Measurements from ENCODE around the gene CEP170.

The CEP170 gene

DNA sequence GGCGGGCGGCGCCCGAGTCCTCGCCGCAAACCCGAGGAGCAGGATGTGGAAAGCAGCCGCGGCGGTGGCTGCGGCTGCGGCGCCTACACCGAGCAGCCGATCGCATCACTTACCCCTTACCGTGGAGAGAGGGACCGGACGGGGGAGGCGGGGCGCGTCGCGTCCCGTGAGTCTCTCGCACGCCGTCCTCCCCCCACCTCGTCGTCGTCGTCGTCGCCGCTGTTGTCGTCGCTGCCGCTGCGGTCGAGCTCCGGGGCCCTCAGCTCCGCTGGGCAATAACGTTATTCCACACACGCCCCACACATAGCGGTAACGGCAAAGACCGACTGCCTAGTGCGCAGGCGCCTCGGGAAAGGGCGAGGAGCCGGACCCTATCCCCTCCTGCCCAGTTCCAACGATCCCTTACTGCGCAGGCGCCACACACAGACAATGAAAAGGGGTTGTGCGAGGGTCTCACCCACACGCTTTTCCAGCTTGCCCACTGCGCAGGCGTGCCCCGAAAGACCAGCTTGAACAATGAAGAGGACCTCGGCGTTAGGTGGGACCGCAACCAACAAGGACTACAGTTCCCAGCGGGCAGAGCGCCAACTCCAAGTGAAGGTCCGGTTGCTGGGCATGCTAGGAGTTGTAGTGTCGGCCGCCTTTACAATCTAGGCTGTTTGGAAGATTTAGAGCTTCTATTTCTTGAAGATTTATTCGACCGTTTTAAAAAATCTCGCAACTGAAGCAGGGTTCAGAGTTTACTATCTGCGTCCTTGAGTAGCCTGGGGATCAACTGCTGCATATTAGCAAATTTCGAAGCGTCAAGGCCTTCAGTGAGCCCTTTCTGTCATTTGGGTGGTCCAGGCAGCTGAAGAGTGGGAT, at the start of gene CEP170:
CEP170 (minus strand) TSS at position 355 of the 864 bp plus-strand sequence. CDS start 30,001 bp downstream, outside the sequence.
- peak; percentile 99 for DNase-seq

DNA sequence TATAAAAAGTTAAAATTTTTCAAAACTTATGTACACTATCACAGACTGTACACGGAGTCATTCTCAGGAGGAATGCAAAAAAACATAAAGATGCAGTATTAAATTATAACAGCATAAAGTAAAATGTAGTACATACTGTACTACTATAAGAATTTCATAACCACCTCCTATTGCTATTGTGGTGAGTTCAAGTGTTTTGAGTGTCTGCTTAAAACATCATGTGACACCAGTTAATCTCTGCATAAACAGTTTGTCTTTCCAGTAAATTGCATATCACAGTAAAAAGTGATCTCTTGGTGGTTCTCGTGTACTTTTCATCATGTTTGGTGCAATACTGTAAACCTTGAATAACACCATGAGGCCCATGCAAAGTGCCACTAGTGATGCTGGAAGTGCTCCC, 46.0 kb upstream of the CEP170 start:
- no peak for DNase-seq

GRCh38 chr1:243299069-243299468, 44.0 kb upstream of the CEP170 start:
- no peak for DNase-seq

DNA sequence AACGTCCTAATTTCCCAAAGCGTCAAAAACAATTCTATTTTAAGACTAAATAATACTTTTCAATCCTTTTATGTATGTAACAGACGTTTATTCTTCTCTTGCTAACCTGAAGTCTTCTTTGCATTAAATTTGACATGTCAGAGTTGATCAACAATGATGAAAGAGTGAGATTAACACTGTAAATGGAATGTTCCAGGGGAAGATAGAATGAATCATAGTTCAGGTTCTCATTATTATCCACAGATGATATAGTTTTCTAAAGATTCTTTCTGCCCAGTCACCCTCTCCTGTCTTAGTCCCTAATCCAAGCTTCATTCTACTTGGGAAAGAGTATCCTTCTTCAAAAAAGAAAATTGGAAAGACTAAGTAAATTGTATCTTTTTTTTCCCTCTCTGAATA, 39.6 kb upstream of the CEP170 start:
- DNase-seq: no peak

GRCh38 chr1:243293941-243294722, 39.1 kb upstream of the CEP170 start:
- DNase-seq: no peak

DNA sequence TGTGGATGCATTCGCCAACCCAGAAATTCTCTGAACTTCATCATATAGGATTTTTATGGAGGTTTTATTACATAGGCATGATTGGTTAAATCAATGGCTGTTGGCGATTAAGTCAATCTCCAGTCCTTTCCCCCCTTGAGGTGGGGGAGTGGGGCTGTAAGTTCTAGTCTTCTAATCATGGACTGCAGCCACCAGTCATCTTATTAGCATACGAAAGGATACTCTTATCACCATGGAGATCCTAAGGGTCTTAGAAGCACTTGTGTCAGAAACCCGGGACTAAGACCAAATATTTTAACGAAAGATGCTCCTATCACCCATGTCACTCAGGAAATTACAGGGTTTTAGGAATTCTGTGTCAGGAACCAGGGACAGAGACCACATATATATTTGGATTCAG, 37.0 kb upstream of the CEP170 start:
- DNase-seq: no peak

DNA sequence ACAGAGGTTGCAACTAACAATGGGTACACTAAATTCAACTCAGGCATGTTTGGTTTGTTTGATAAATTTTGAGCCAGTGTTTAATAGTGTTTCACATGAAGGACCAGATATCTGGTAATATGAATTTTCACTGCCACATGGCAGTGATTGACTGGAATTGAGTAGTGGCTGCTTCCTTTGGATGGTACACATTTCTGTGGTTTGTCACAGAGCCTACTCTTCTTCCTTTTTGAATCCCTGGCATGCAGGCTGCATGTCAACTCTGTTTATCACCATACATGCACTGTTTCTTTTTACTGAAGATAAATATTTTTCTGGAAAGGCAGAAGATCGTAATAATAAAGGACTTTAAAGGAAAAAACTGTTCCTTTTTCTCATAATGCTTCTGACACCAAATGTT, 36.2 kb upstream of the CEP170 start:
- DNase-seq: no peak

- DNase-seq: no peak
Measured at GRCh38 chr1:243288062-243288461, 33.0 kb upstream of the CEP170 start.

DNA sequence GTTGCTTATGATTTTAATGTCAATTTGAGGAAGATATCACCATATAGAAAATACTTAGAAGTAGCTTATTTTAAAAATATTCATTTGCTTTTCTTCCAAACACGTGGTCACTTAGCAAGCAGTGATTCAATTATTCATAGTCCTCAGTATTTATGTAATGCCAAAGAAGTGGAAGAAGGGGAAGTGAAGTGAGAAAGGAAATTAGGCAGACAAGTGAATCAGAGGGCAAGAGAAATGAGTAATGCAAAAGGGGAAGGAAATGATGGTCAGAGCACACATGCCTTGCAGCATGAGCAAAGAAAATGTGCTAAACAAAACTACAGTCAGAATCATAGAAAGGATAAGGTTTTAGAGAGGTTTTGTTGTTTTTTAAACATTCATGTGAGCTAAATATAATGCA, 32.6 kb upstream of the CEP170 start:
- DNase-seq: no peak

- no peak for DNase-seq
Measured at GRCh38 chr1:243287123-243287460, 32.0 kb upstream of the CEP170 start.

- DNase-seq: no peak
Measured at GRCh38 chr1:243286409-243287122, 31.5 kb upstream of the CEP170 start.

- DNase-seq: no peak
Measured at GRCh38 chr1:243281672-243282071, 26.6 kb upstream of the CEP170 start.

GRCh38 chr1:243280571-243281129, 25.6 kb upstream of the CEP170 start:
- DNase-seq: no peak

DNA sequence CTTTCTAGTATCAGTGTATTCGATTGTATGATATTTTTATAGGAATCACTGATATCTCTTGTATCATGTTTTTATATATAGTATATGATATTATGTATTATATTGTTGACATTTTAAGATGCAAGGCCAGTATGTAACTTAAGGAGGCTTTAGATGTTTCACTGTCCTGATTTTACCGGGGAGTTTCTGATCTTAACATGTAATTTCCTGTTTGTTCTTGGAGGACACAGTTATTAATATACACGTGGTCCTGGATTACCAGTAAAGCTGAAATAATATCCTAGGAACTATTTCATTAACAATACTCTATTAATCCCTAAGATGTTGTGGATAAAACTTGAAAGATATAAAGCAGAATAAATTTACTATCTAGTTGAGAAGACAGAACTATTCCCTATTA, 20.2 kb upstream of the CEP170 start:
- no peak for DNase-seq

GRCh38 chr1:243273945-243274344, 18.9 kb upstream of the CEP170 start:
- no peak for DNase-seq

- no peak for DNase-seq
Measured at GRCh38 chr1:243273506-243273905, 18.4 kb upstream of the CEP170 start.

DNA sequence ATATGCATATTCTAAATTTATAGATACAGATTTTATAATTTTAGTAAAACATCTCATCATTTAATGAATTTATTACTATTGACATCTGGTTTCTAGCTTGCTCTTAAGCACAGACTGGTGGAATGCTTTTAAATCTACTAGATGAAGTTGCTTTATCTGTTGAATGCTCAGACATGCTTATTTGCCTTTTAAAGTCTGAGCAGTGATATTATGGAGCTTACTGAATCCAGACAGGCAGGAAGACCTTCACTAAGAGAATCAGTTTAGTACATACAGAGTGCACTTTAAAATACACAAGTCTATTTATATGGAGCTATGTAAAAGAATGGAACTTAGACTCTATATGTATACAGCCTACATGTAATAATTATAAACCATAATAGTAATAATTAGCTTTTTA, 17.3 kb upstream of the CEP170 start:
- DNase-seq: no peak

DNA sequence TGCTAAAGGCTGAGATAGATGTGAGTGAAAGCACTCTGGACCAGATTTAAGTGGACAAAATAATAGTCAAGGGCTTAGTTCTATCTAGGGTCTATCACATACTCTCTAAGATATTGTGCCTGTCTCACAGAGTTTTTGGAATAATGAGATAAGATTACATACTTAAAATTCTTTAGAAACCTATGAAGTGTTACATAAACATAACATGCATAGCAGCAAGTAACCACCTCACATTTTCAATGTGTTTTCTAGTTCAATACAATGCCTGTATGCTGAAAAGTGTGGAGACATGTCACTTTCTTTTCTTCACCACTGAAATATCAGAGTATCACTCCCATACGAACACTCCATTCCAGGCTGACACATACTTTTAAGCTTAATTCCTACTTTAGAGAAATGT, 16.9 kb upstream of the CEP170 start:
- no peak for DNase-seq

DNA sequence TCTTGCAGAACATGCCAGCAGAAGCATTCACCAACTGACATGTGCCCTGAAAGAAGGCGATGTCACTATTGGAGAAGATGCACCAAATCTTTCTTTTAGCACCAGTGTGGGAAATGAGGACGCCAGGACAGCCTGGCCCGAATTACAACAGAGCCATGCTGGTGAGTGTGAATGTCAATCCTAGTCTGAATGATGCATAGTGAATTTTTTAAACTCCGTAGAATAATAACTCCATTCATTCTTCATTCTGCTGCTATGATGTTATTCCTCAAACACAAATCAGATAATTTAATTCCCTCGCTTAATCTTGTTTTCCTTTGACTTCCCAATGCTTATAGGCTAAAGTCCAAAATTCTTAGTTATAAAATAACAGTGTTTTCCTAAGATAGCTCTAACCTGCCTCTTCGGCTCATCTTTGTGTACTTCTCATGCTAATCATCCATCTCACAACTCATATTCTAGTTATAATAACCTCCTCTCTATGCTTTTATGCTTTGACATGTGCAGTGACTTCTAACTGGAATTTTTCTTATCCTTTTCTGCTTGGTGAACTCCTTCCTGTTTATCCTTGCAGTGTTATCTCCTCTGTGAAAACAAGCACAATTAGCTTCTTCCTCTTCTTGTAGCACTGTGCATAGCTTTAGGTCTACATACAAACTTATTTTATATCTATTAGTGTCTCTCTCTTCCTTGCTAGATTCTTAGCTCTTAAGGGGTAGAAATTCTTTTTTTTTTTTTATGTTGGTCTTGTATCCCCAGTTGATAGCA, 15.2 kb upstream of the CEP170 start:
- no peak for DNase-seq

DNA sequence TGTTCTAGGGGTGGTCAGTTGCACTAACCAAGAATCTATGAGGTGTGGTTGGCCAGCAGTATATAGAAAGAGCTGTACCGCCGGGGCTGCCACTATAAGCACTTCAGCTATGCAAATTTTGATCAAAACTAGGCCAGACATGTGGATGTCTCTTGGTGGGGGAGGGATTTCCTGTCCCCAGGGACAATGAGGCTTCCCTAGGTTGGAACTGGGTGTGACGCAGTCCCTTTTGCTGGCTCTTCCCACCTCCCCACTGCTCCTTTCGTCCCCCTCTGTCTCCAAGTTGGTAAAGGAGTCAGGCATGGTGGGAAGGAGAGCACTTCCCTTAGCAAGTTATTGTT, 14.3 kb upstream of the CEP170 start:
- no peak for DNase-seq

DNA sequence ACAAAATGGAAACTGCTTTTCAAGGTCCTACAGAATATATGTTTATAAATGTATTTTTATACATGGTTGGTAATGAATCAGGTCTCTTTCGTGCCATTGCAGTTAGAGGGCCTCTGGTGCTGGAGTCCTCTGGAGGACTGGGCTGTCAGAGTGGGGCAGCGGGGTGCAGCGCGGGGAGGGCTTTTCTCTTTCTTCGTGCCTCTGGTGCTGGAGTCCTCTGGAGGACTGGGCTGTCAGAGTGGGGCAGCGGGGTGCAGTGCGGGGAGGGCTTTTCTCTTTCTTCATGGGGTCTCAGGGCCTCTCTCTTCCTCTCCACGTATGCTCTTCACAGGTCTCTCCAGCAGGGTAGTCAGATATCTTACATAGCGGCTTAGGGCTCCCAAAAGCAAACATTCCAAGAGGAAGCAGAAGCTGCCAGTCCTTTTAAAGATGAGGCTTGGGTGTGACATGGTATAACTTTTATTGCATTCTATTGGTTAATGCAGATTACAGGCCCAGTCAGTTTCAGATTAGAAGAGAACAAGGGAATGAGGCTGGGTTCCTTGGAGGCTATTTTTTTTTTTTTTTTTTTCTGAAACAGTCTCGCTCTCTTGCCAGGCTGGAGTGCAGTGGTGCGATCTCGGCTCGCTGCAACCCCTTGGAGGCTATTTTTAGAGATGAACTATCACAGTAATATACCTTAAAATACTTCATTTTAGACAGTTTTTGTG, 13.8 kb upstream of the CEP170 start:
- DNase-seq: no peak

All from NCI-H2227 treated with DMSO at 0.1 percent for 48 hours (cell line).